AG04449 (cell line): ENCODE results near the gene SLCO2A1.

Experiments used
- CTCF ChIA-PET: fragments of 350-600 bp; formaldehyde crosslinking; extraction: SDS; loops from one replicate; lab custom pipeline; 2021; ENCODE audit warnings: antibody characterized with exemption; lab: Yijun Ruan, JAX
- POLR2A ChIA-PET: fragments of 400-600, 350-600 bp; formaldehyde crosslinking; extraction: SDS; loops from one replicate; lab custom pipeline; 2020; ENCODE audit warnings: antibody characterized with exemption, inconsistent platforms; lab: Yijun Ruan, JAX
- DNase-seq: peaks from one replicate; pipeline ENCODE4 v3.0.0-alpha.2; 2010; ENCODE audit warnings: low read depth, low spot score
- H3K4me3 ChIP-seq: 2 replicates; pipeline ENCODE4 v1.5.1; 2011; ENCODE audit warnings: low read depth, mild to moderate bottlenecking, control low read depth, low read length
- CTCF ChIP-seq: IDR thresholded peaks from one replicate; pipeline ENCODE4 v1.5.1; 2011; ENCODE audit warnings: mild to moderate bottlenecking, moderate library complexity, low read length, control low read depth, inconsistent platforms; ENCODE audit not compliant: insufficient read depth; ENCODE audit errors: missing control alignments

Gene SLCO2A1

GRCh38 chr3:134027631-134028030 lies 2.1 kb downstream of the SLCO2A1 start:
- no peak for DNase-seq
- H3K4me3 ChIP-seq = no peak overlapping the region
- TF ChIP-seq CTCF = no peak
- POLR2A ChIA-PET = no interaction called here
- CTCF ChIA-PET = interaction anchor here (1.3 kb wide), 1 partner anchor 62 kb away, joined by 3 read pairs; no protein-coding TSS in a partner anchor

DNA sequence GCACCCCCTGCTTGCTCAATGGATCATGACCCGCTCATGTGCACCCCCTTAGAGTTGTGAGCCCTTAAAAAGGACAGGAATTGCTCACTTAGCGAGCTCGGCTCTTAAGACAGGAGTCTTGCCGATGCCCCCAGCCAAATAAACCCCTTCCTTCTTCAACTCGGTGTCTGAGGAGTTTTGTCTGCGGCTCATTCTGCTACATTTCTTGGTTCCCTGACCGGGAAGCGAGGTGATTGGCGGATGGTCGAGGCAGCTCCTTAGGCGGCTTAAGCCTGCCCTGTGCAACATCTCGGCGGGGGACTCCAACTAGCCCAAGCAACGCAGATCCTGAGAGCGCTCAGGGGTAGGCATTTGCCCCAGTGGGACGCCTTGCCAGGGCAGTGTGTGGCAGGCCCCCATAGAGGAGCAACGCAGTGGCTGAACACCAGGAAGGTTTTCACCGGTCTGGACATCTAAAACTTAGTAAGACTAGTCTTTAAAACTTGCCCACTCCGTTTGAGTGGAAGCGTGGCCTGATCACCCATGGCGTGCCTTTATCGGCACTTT lies 9.5 kb downstream of the SLCO2A1 start:
- ChIA-PET CTCF (no interaction called here), POLR2A (no interaction called here)
- TF ChIP-seq CTCF = no peak
- no peak for DNase-seq
- no peak overlapping the region for H3K4me3 ChIP-seq

GRCh38 chr3:134018850-134019249 lies 10.9 kb downstream of the SLCO2A1 start:
- no peak for DNase-seq
- CTCF ChIA-PET = no interaction called here
- TF ChIP-seq CTCF = no peak
- no peak overlapping the region for H3K4me3 ChIP-seq
- POLR2A ChIA-PET = no interaction called here

- TF ChIP-seq CTCF = no peak
- no peak for DNase-seq
- POLR2A ChIA-PET = no interaction called here
- H3K4me3 ChIP-seq = no peak overlapping the region
- CTCF ChIA-PET = no interaction called here
Observed at GRCh38 chr3:134018406-134018805, 11.3 kb downstream of the SLCO2A1 start.

DNA sequence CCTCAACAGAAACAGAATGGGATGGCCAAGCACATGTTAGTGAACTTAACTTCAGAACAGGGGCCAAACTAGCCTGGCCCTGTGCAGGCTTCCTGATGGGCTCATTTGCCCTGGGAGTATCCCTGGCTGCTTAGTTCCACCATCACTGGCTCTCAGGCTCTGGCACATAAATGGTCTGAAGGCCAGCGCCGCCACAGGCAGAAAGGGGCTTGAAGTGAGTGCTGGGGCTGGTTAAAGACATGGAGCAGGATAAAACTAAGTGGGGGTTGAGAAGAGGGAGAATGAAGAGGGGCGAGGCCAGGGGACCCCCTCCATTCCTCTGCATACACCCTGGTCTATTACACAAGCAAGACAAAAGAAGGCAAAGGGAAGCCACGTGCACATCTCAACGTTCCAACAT lies 12.2 kb downstream of the SLCO2A1 start:
- POLR2A ChIA-PET = no interaction called here
- CTCF ChIA-PET = no interaction called here
- H3K4me3 ChIP-seq = no peak overlapping the region
- no peak for TF ChIP-seq CTCF
- no peak for DNase-seq

GRCh38 chr3:134014270-134014669 lies 15.5 kb downstream of the SLCO2A1 start:
- no peak for TF ChIP-seq CTCF
- POLR2A ChIA-PET = no interaction called here
- DNase-seq = no peak
- CTCF ChIA-PET = no interaction called here
- no peak overlapping the region for H3K4me3 ChIP-seq
